ENCODE data around the gene ROR1.
"Not testable (repeated sequence)": the region's sequence is repeated elsewhere in the genome, so short reads cannot be mapped to it uniquely, and the experiment has no call there.

ROR1 gene

DNA sequence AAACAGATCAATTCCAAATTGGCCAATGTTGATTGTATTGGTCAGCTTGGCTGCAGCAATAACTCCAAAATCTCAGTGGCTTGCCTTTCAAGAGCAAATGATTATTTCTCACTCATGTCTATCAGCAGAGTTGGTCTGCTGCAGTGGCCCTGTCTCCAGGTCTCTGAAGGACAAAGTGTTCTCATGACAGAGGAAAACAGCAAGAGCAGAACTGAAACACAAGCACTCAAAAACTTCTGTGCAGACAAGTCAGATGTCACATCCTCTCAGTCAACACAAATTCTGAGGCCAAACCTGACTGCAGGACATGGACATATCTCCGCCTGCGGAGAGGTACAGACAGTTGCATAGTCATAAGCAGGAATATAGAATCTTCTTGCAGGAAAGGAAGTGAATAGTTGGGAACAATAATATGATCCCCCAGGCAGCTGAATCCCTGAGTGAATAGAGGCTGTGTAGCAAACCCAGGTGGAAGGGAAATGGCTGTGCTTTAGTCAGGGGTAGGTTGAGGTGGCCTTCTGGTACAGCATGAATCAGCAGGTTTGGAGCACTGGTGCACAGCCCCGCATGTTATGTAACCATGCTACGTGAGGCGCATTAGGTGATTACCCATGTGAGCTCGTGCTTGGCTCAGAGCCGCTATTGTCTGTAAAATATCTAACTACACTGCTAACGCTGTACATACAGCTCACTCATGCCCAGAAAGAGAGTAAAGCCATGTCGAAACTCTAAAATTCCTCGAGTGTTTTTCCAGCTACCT, 412.5 kb downstream of the ROR1 start:
- DNase-seq (ENCODE audit: low spot score): no peak

DNA sequence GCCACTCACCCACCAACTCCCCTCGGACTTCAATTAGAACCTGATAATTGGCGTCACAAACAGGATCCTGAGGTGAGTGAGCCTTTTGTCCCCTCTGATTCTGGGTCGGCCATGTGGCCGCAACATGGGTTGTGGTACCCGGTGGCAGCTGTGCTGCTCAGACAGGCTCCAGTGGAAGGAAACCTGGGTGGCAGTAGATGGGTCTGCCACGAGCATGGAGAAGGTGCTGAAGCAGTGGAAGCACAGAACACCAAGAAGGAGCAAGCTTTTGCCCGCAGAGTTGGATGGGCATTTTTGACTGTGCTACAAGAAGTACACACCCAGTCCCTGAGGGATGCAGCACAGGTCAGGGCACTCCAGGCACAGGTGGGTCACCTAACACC, 413.1 kb downstream of the ROR1 start:
- DNase-seq (ENCODE audit: low spot score): no peak

- no peak for DNase-seq (ENCODE audit: low spot score)
Observed at GRCh38 chr1:64187646-64188045, 413.8 kb downstream of the ROR1 start.

- DNase-seq (ENCODE audit: low spot score): no peak
Observed at GRCh38 chr1:64192290-64192689, 418.5 kb downstream of the ROR1 start.

DNA sequence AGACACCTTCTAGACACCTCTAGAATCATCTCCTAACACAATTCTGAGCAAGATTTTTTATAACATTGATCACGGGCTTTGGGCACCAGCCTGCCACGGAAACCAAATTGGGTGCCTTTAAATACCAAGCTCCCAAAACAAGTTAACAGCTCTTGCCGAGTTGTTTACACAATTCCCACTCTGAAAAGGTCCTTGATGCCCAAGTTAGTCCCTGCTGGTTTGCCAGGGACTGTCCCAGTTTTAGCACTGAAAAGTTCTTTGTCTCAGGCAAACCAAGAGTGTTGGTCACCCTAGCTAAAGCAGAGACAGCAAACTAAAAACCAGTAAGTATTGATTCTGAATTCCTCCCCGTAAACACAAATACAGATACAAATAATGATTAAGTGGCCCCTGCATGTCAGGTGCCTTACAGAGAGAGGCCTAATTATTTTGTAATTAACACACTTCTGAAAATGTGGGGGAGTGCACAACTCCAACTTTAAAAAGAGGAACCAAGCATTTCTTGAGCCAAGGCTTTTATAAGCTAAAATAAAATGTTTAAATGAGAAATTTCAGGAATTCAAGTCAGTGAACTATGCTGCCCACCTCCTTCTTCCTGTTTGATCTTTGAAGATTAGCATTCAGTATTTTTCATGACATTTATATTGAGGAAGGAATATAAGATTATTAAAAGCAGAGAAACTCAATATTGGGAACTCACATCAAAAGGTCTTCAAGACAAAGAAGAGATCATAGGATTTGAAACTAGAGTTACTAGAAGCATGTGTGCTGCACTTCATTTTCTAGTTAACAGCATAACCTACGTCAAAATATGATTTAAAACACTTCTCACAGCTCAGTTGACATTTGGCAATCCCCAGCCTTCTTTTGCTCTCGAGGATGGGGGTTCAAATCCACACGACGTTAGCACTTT, 420.6 kb downstream of the ROR1 start:
- DNase-seq (ENCODE audit: low spot score): no peak

GRCh38 chr1:64195081-64195395, 421.2 kb downstream of the ROR1 start:
- no peak for DNase-seq (ENCODE audit: low spot score)

GRCh38 chr1:64196074-64196870, 422.5 kb downstream of the ROR1 start:
- DNase-seq (ENCODE audit: low spot score): no peak

DNA sequence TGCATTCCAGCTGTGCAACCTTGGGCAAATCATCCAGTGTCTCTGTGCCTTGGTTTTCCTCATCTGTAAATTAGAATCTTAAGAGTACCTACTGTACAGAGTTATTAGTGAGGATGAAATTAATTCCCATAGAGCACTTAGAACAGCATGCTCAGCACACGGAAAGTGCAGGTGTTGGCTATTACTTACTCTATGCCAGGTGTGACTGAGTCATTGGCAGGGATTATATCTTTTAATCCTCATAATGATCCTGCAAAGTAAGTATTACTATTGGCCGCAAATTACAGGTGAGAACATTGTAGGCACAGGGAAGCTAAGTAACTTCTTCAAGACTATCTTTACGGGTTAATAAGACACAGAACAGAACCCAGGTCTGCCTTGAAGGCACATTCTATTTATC, 423.3 kb downstream of the ROR1 start:
- DNase-seq (ENCODE audit: low spot score): no peak

DNA sequence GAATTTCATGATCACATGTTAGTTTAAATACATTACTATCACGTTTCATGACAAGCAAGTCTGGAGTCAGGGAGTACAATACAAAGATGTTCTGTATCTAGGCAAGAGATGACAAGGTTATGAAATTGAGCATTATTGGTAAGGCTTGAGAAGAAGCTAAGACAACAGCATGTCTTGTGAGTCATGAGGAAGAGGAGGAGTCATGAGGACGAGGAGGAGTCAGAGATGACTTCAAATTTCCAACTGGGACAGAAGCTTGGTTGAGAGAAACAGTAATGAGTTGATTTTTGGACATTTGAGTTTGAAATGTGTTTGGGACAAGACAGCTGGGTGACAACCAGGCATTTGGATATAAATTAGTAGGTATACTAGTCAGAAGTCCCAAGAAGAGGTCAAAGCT, 425.3 kb downstream of the ROR1 start:
- no peak for DNase-seq (ENCODE audit: low spot score)

DNA sequence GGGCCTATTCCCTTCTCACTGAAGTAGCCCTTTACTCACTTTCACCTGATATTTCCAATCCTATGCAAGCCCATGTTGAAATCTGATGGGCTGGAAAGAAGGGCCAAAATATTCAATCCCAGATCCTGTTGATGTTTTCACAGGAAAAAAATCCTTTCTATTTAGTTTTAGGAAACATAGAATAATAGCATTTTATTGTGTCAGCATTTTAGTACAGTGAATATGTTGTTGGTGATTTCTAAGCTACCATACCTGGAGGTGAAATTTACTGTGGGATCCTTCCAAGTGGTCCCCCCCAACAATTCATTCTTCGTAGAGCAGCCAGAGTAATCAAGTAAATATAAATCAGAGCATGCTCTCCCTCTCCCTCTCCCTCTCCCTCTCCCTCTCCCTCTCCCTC, 426.2 kb downstream of the ROR1 start:
- DNase-seq (ENCODE audit: low spot score): no peak

- no peak for DNase-seq (ENCODE audit: low spot score)
Observed at GRCh38 chr1:64203420-64203819, 429.6 kb downstream of the ROR1 start, which contains the start of gene UBE2U. UBE2U (plus strand) TSS chr1:64203623; CDS start chr1:64204051, 428 bp downstream.

GRCh38 chr1:64209221-64209620, 435.4 kb downstream of the ROR1 start:
- DNase-seq (ENCODE audit: low spot score): no peak

- no peak for DNase-seq (ENCODE audit: low spot score)
Observed at GRCh38 chr1:64212031-64212430, 438.2 kb downstream of the ROR1 start.

- DNase-seq (ENCODE audit: low spot score): no peak
Observed at GRCh38 chr1:64215576-64215975, 441.8 kb downstream of the ROR1 start.

DNA sequence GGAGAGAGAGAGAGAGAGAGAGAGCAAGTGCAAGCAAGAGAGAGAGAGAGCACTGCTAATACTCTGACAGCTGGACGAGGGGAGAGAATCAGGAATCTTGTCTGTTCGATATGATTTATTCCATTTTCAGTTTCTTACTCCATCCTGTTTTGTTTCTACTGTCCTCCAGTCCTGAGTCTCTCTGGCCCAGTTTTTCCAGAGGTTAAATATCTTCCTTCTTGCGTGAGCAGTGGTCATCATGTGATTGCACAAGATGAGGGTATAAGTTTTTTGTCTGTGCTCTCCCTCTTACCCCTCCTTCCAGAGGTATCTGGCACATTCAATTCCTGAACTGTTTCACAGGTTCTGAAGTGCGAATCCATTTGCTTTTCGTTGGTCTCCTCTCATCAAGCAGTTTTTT, 446.4 kb downstream of the ROR1 start:
- no peak for DNase-seq (ENCODE audit: low spot score)

DNA sequence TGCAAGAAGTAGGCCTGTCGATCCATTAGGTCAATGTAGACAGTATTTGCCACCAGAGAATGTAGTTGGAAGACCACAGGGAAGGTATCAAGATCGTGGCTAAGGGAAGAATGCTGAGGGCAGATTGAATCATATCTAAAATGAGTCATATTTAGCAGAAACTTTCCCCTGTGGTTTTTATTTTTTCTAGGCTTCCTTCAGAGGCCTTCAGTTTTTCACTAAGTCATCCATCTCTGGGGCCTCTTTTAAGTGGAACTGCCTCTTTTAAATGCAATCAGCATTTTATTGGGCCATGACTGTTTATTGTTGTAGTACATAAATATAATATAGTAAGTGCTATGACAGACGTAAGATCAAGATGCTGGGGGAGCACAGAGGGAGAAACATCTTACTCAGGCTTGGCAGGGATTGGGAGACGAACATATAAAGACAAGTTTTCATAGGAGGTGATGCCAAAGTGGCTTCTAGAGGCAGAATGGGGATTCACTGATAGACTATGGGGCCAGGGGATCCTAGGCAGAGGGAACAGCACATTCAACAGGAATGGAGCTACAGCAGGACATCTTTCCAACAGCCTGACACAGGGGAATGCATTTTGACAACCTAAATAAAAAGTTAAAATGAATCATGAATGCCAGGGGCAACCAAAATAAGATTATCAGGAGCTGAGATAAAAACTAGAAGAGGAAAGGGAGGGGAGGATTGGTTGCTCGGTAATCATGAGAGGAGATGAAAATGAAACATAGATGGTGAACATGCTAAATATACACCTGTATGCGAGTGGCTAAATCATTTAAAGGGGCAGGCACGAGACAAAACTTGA, 449.7 kb downstream of the ROR1 start:
- no peak for DNase-seq (ENCODE audit: low spot score)

DNA sequence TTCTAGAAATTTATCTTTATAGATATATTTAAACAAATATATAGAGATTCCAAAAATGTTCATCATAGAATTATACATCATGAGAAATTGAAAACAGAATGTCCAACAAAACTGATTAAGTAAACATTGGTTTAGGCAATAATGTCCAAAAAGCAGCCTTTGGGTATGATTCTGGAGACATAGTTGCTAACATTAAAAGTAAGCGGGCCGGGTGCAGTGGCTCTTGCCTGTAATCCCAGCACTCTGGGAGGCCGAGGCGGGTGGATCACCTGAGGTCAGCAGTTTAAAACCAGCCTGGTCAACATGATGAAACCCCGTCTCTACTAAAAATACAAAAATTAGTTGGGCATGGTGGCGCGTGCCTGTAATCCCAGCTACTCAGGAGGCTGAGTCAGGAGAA, 450.4 kb downstream of the ROR1 start:
- not testable (repeated sequence) for DNase-seq (ENCODE audit: low spot score)

DNA sequence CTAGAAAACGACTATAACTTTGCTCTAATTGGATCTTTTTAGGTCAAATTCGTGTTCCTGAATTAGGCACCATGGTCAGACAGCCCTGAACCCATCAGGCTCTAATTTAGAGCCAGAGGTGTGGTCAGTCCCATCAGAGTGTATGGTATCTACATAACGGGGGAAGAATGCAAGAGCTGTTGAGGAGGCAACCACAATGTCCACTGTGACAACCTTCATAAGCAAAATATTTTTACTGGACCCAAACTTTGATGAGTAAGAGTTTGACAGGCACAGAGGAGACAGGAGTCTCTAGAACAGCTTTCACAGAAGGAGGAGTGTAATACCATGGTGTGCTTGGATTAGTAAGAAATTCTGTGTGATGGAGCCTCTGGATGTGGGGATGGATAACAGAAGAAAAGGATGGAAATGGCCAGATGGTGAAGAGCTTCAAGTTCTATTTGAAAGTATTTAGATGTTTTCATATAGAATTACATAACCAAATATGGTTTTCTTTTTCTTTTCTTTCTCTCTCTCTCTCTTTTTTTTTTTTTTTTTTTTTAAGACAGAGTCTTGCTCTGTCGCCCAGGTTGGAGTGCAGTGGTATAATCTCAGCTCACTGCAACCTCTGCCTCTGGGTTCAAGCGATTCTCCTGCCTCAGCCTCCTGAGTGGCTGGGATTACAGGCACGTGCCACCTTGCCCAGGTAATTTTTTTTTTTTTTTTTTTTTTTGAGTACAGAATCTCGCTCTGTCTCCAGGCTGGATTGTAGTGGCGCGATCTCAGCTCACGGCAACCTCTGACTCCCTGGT, 454.5 kb downstream of the ROR1 start:
- no peak for DNase-seq (ENCODE audit: low spot score)

DNA sequence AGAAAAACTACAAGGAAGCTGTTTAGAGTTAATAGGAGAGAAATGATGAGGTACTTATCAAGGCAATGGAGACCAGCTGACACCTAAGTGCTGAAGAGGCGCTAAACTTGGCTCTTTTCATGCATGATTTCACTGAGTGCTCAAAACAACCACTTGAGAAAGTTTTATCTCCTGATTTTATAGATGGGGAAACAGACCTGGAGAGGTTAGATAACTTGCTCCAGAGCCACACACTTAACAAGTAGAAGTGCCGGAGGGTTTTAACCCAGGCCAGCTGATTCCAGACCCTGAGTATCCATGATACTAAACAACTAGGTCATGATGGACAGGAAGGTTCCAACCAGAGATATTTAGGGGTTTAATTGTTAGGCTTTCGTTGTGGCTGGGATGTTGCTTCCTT, 455.5 kb downstream of the ROR1 start:
- DNase-seq (ENCODE audit: low spot score): no peak
